ENCODE data around the gene ALDH8A1.

ALDH8A1 gene

GRCh38 chr6:134870677-134871498, 79.0 kb downstream of the ALDH8A1 start:
- DNase-seq, result no peak

- no peak for DNase-seq
Observed at GRCh38 chr6:134868812-134869211, 81.1 kb downstream of the ALDH8A1 start.

All from fibroblast of skin of scalp (primary cell).